22Rv1 (cell line): ENCODE data around the gene PCK2.

Experiments
- ZFX ChIP-seq: fragments of 450-650 bp; IDR thresholded peaks from 2 replicates; pipeline ENCODE4 v1.6.1; 2017; ENCODE audit warnings: antibody characterized with exemption, borderline replicate concordance
- TF ChIP-seq, protein P1 (sequence below): fragments of 450-650 bp; IDR thresholded peaks from 2 replicates; pipeline ENCODE4 v1.5.1; 2017; ENCODE audit warnings: mild to moderate bottlenecking

DNA sequence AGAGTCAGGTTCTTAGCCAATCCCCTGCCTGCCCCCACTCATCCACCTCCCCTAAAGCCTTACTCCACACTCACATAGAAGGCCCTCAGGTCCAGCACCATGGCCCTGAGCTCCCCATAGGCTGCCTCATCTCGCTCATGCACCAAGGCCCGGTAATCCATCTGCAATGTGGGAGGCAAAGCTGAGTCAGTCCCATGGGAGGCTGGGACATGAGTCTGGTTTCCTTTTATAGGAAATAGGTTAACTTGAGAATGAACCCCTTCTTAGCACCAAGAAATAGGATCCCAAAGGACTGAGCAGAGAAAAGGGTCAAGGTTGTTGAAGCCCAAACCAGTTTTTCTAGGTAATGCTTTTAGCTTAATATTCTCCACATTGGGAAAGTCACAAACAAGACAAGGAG lies 49.4 kb downstream of the PCK2 start:
- TF ChIP-seq, protein P1, sequence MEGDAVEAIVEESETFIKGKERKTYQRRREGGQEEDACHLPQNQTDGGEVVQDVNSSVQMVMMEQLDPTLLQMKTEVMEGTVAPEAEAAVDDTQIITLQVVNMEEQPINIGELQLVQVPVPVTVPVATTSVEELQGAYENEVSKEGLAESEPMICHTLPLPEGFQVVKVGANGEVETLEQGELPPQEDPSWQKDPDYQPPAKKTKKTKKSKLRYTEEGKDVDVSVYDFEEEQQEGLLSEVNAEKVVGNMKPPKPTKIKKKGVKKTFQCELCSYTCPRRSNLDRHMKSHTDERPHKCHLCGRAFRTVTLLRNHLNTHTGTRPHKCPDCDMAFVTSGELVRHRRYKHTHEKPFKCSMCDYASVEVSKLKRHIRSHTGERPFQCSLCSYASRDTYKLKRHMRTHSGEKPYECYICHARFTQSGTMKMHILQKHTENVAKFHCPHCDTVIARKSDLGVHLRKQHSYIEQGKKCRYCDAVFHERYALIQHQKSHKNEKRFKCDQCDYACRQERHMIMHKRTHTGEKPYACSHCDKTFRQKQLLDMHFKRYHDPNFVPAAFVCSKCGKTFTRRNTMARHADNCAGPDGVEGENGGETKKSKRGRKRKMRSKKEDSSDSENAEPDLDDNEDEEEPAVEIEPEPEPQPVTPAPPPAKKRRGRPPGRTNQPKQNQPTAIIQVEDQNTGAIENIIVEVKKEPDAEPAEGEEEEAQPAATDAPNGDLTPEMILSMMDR, result no peak
- no peak for TF ChIP-seq ZFX
